Vagina (tissue), 2 donors: ENCODE results near the gene ZNF816. TPM values are rescaled to one million over a fixed set of nuclear protein-coding genes. Genes with fewer than 3 reads are reported as not detected.

ENCODE experiments used
- DNase-seq, 2 donors: peaks; one replicate each; pipeline ENCODE4 v3.0.0-alpha.2; 2017; ENCODE audit errors: extremely low spot score in 2 of 2
- H3K27ac ChIP-seq: fragments of 200-600 bp; sonication (generic); one replicate; pipeline ENCODE4 v1.5.1; 2019
- H3K27me3 ChIP-seq: fragments of 200-600 bp; sonication (generic); one replicate; pipeline ENCODE4 v1.5.1; 2019
- H3K36me3 ChIP-seq, 2 donors: fragments of 200-600 bp; sonication (generic); one replicate each; pipeline ENCODE4 v1.5.1; 2017 to 2019
- H3K4me1 ChIP-seq: fragments of 200-600 bp; sonication (generic); one replicate; pipeline ENCODE4 v1.5.1; 2019
- H3K4me3 ChIP-seq, 2 donors: fragments of 200-600 bp; sonication (generic); 1 replicate in 1 of 2; 2 replicates in 1 of 2; pipeline ENCODE4 v1.5.1; 2016 to 2019
- H3K9me3 ChIP-seq: fragments of 200-600 bp; sonication (generic); one replicate; pipeline ENCODE4 v1.5.1; 2019
- POLR2A ChIP-seq, 2 donors: fragments of 450-650 bp; IDR thresholded peaks; one replicate each; pipeline ENCODE4 v1.6.1; 2017; ENCODE audit warnings: antibody characterized with exemption in 2 of 2, mild to moderate bottlenecking in 2 of 2, moderate library complexity in 2 of 2
- POLR2AphosphoS5 ChIP-seq, 2 donors: sonication (generic); formaldehyde crosslinking; IDR thresholded peaks; one replicate each; pipeline ENCODE4 v1.9.0; 2017; ENCODE audit warnings: antibody characterized with exemption in 2 of 2, mild to moderate bottlenecking in 2 of 2, low read depth in 1 of 2; ENCODE audit not compliant: insufficient read depth in 1 of 2
- intact Hi-C: fragments of 100-400 bp; cut with DNase I; formaldehyde crosslinking; loops from one replicate; pipeline ENCODE4 v1.15.1; 2023
- total RNA-seq: library from RNA; depleted of rRNA; stranded (reverse); fragments of >200 nt; gene quantifications from one replicate; pipeline ENCODE4 v1.2.3, GENCODE V29; 2016
- TF ChIP-seq, protein P1 (sequence below), 3 experiments: fragments of 450-650 bp in 2 of 3; fragments of 200-600 bp in 1 of 3; sonication (generic) in 1 of 3; IDR thresholded peaks; one replicate each; pipeline ENCODE4 v1.5.1; 2017 to 2019; ENCODE audit warnings: antibody characterized with exemption in 3 of 3, mild to moderate bottlenecking in 2 of 3, moderate library complexity in 2 of 3

Gene ZNF816
- total RNA-seq, 1 donor from 2014 or later, result 9.6 TPM

DNA sequence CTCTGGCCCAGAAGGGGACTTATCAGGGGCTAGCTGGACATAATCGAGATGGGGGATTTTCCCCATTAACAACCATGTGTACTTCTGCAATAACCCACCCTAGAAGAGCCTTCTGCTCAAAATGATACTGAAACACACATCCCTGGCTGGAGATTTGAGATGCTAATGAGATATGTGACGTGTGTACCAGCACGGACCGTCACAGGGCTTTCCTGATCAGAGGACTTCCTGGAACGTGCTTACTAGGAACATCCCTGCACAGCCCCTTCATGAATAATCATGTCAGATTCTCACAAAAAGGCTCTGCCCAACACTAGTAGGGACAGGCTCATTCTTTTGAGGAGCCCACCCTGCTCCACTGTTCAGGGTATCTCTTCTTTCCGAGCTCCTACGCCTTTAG, 44.5 kb upstream of the ZNF816 start:
- no peaks in the 10 kb centered on the region for H3K9me3 ChIP-seq
- H3K36me3 ChIP-seq, result no peaks in the 10 kb centered on the region
- H3K27ac ChIP-seq, result no peak overlapping the region
- no peaks in the 10 kb centered on the region for H3K27me3 ChIP-seq
- H3K4me1 ChIP-seq, result no peaks in the 10 kb centered on the region
- no peak overlapping the region for H3K4me3 ChIP-seq
- intact Hi-C loops, result no loop called here
- DNase-seq, result no peak
- no peak for TF ChIP-seq POLR2A (IDR thresholded peaks at IDR 0.05)
- TF ChIP-seq, protein P1, sequence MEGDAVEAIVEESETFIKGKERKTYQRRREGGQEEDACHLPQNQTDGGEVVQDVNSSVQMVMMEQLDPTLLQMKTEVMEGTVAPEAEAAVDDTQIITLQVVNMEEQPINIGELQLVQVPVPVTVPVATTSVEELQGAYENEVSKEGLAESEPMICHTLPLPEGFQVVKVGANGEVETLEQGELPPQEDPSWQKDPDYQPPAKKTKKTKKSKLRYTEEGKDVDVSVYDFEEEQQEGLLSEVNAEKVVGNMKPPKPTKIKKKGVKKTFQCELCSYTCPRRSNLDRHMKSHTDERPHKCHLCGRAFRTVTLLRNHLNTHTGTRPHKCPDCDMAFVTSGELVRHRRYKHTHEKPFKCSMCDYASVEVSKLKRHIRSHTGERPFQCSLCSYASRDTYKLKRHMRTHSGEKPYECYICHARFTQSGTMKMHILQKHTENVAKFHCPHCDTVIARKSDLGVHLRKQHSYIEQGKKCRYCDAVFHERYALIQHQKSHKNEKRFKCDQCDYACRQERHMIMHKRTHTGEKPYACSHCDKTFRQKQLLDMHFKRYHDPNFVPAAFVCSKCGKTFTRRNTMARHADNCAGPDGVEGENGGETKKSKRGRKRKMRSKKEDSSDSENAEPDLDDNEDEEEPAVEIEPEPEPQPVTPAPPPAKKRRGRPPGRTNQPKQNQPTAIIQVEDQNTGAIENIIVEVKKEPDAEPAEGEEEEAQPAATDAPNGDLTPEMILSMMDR (IDR thresholded peaks at IDR 0.05), result no peak
- TF ChIP-seq POLR2AphosphoS5 (IDR thresholded peaks at IDR 0.05; ENCODE audit: insufficient read depth in 1 of 2, low read depth in 1 of 2), result no peak

DNA sequence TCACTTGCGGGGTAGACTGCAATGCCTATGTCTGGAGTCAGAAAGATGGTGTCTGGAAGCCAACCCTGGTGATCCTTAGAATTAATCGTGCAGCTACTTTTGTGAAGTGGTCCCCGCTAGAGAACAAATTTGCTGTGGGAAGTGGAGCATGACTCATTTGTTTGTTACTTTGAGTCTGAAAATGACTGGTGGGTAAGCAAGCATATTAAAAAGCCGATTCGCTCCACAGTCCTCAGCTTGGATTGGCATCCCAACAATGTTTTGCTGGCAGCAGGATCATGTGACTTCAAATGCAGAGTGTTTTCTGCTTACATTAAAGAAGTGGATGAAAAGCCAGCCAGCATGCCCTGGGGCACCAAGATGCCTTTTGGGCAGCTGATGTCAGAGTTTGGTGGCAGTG, 41.6 kb upstream of the ZNF816 start:
- no peaks in the 10 kb centered on the region for H3K27me3 ChIP-seq
- no peak overlapping the region for H3K27ac ChIP-seq

DNA sequence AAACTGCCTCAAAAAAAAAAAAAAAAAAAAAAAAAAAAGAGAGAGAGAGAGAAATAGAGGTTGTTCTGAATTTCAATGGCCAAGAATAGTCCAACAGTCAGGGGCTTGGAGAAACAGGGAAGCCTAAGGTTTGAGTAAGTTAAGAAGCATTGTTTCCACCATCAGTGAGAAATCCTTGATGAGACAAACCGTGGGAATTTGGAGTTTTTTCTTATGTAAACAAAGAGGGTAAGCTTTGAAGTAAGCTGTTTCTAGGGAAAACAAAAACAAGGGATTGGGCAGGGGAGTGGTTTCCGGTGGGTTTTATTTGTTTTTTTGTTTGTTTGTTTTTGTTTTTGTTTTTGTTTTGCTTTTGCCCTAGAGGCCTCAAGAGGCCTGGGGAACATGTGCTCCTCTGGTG, 39.8 kb upstream of the ZNF816 start:
- H3K4me3 ChIP-seq, result no peak overlapping the region
- no peaks in the 10 kb centered on the region for H3K9me3 ChIP-seq
- H3K4me1 ChIP-seq, result no peaks in the 10 kb centered on the region
- intact Hi-C loops, result no loop called here
- TF ChIP-seq POLR2AphosphoS5 (IDR thresholded peaks at IDR 0.05; ENCODE audit: insufficient read depth in 1 of 2, low read depth in 1 of 2), result no peak
- TF ChIP-seq, protein P1 (IDR thresholded peaks at IDR 0.05), result no peak
- TF ChIP-seq POLR2A (IDR thresholded peaks at IDR 0.05), result no peak
- no peaks in the 10 kb centered on the region for H3K36me3 ChIP-seq
- H3K27ac ChIP-seq, result no peak overlapping the region
- DNase-seq, result no peak
- H3K27me3 ChIP-seq, result no peaks in the 10 kb centered on the region

More for the DNA sequence above, 41.6 kb upstream of the ZNF816 start:
- DNase-seq, result no peak
- intact Hi-C loops, result no loop called here
- no peaks in the 10 kb centered on the region for H3K4me1 ChIP-seq
- no peak overlapping the region for H3K4me3 ChIP-seq
- H3K36me3 ChIP-seq, result no peaks in the 10 kb centered on the region
- TF ChIP-seq POLR2A (IDR thresholded peaks at IDR 0.05), result no peak
- TF ChIP-seq, protein P1 (IDR thresholded peaks at IDR 0.05), result no peak
- TF ChIP-seq POLR2AphosphoS5 (IDR thresholded peaks at IDR 0.05; ENCODE audit: insufficient read depth in 1 of 2, low read depth in 1 of 2), result no peak
- no peaks in the 10 kb centered on the region for H3K9me3 ChIP-seq

DNA sequence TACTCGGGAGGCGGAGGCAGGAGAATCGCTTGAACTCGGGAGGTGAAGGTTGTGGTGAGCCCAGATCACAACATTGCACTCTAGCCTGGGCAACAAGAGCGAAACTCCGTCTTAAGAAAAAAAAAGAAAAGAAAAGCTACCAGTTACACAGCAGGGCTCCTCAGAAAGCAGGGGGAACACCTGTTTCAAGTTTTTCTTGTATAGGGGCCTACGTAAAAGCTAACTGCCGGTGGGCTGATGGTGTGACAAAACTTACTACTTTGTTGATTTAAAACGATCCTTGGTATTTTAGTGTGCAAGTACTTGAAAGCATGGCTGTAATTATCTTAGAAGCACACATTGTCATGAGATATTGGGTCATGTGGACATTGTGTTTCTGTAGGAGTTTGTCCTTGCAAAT, 35.3 kb upstream of the ZNF816 start:
- H3K36me3 ChIP-seq, result no peaks in the 10 kb centered on the region
- no peaks in the 10 kb centered on the region for H3K9me3 ChIP-seq
- no peaks in the 10 kb centered on the region for H3K27me3 ChIP-seq
- TF ChIP-seq POLR2AphosphoS5 (IDR thresholded peaks at IDR 0.05; ENCODE audit: insufficient read depth in 1 of 2, low read depth in 1 of 2) (no peak), POLR2A (IDR thresholded peaks at IDR 0.05) (no peak)
- TF ChIP-seq, protein P1 (IDR thresholded peaks at IDR 0.05), result no peak
- H3K4me1 ChIP-seq, result peaks cover under 1% of the 10 kb centered on the region
- H3K27ac ChIP-seq, result no peak overlapping the region
- no peak overlapping the region for H3K4me3 ChIP-seq
- intact Hi-C loops, result no loop called here
- no peak for DNase-seq

DNA sequence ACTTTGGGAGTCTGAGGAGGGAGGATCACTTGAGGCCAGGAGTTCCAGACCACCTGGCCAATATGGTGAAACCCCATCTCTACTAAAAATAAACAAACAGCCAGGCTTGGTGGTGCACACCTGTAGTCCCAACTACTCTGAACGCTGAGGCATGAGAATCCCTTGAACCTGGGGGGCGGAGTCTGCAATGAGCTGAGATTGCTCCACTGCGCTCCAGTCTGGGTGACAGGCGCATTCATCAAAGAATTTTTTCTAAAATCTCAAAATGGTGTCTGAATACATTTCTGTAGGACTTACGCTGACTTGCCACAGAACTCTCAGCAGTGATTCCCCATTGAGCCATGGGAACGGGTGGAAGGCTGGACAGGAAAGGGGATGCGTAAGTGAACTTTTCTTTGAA, 33.0 kb upstream of the ZNF816 start:
- Histone ChIP-seq H3K9me3 (no peaks in the 10 kb centered on the region), H3K4me3 (no peak overlapping the region), H3K27me3 (no peaks in the 10 kb centered on the region), H3K4me1 (peaks cover 13% of the 10 kb centered on the region), H3K27ac (no peak overlapping the region), H3K36me3 (no peaks in the 10 kb centered on the region)
- TF ChIP-seq POLR2AphosphoS5 (IDR thresholded peaks at IDR 0.05; ENCODE audit: insufficient read depth in 1 of 2, low read depth in 1 of 2) (no peak), POLR2A (IDR thresholded peaks at IDR 0.05) (no peak)
- TF ChIP-seq, protein P1 (IDR thresholded peaks at IDR 0.05), result no peak
- intact Hi-C loops, result no loop called here
- no peak for DNase-seq
